Transverse colon (tissue), 4 donors: Measurements from ENCODE around the gene RNF19B. TPM values are rescaled to one million over a fixed set of nuclear protein-coding genes. Genes with fewer than 3 reads are reported as not detected.
A peak's percentile ranks its signal among the peaks of the same experiment; 100 is the strongest.

Experiments
- DNase-seq: peaks from one replicate; pipeline ENCODE4 v3.0.0-alpha.2; 2019
- H3K27ac ChIP-seq, 4 donors: fragments of 200-600 bp; sonication (generic); 2 replicates each; pipeline ENCODE4 v1.5.1; 2016 to 2018; ENCODE audit warnings: inconsistent platforms in 4 of 4
- H3K27me3 ChIP-seq: fragments of 200-600 bp; sonication (generic); 2 replicates; pipeline ENCODE4 v1.5.1; 2017; ENCODE audit warnings: inconsistent platforms
- H3K36me3 ChIP-seq, 4 donors: fragments of 200-600 bp; sonication (generic); 2 replicates each; pipeline ENCODE4 v1.5.1; 2017 to 2019; ENCODE audit warnings: inconsistent platforms in 4 of 4
- H3K4me1 ChIP-seq, 4 donors: fragments of 200-600 bp; sonication (generic); 2 replicates each; pipeline ENCODE4 v1.5.1; 2017 to 2020; ENCODE audit warnings: inconsistent platforms in 4 of 4
- H3K4me3 ChIP-seq, 4 donors: fragments of 200-600 bp; sonication (generic); 1 replicate in 1 of 4; 2 replicates in 3 of 4; pipeline versions ENCODE4 v1.5.1 to v1.6.1; 2017 to 2019; ENCODE audit warnings: inconsistent platforms in 4 of 4
- H3K9me3 ChIP-seq, 2 donors: fragments of 200-600 bp; sonication (generic); 2 replicates each; pipeline ENCODE4 v1.5.1; 2017 to 2019; ENCODE audit warnings: inconsistent platforms in 2 of 2
- EP300 ChIP-seq: sonication (generic); formaldehyde crosslinking; IDR thresholded peaks from one replicate; pipeline ENCODE4 v1.6.1; 2017; ENCODE audit warnings: antibody characterized with exemption, low read depth
- POLR2A ChIP-seq: fragments of 450-650 bp; IDR thresholded peaks from one replicate; pipeline ENCODE4 v1.6.1; 2016; ENCODE audit warnings: antibody characterized with exemption, mild to moderate bottlenecking, moderate library complexity
- POLR2AphosphoS5 ChIP-seq, 3 donors: sonication (generic); formaldehyde crosslinking; IDR thresholded peaks; one replicate each; pipeline ENCODE4 v1.6.1; 2016; ENCODE audit warnings: antibody characterized with exemption in 3 of 3
- WGBS, 2 donors: methylation state at CpG; one replicate each; pipeline ENCODE4 v1.1.5; 2018; ENCODE audit warnings: low coverage in 1 of 2; 5-methylcytosine and 5-hydroxymethylcytosine counted together
- in situ Hi-C, 4 donors: fragments of 200-750 bp; cut with MboI; loops; one replicate each; pipeline versions ENCODE4 v1.15.0 to v1.15.1; 2017; ENCODE audit warnings: low sequenced_read_pairs in 3 of 4, low pct_ligation_motif_present in 1 of 4, low pct_unique_long_range_greater_than_20kb in 1 of 4
- intact Hi-C: fragments of 100-400 bp; cut with DNase I; formaldehyde crosslinking; loops from one replicate; pipeline ENCODE4 v1.15.1; 2023; ENCODE audit warnings: low total_unique reads
- total RNA-seq, 4 donors: library from RNA; depleted of rRNA; stranded (reverse); fragments of >200 nt; gene quantifications; one replicate each; pipeline ENCODE4 v1.1.0, GENCODE V29; 2016
- TF ChIP-seq, protein P1 (sequence below), 5 experiments: fragments of 200-600 bp in 3 of 5; fragments of 450-650 bp in 2 of 5; sonication (generic) in 3 of 5; IDR thresholded peaks; 1 replicate in 2 of 5; 2 replicates in 3 of 5; pipeline ENCODE4 v1.5.1; 2016 to 2017; ENCODE audit warnings: antibody characterized with exemption in 5 of 5, inconsistent platforms in 3 of 5, mild to moderate bottlenecking in 2 of 5, moderate library complexity in 1 of 5

RNF19B gene
- total RNA-seq, 4 donors from 2014 or later, result 22.5 to 83.8 (median 62.0) TPM

DNA sequence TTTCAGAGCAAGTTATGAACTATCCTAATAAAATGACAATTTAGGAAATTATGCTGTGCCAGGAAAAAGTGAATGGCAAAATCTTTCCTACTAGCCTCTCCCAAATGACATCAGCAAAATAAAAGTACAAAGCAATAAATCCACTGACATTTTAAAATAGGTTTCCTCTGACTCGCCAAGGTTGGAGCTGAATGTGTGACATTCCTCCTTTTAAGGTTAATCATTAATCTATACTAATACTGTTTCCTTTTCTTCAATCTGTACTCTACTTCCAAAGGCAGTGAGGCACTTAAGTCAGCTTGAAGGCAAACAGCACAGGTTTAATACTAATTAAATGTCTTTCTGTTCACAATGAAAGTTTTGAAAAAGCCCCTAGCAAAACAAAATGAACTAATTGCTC, 15.7 kb downstream of the RNF19B start:
- in situ Hi-C loops, result loop anchor here in 1 of 4 donors (25.0 kb wide), 1 partner anchor 113 kb away; no protein-coding TSS in a partner anchor
- 18 to 50% methylated on average over 1 of the region's 1 CpG for whole genome bisulfite sequencing, 2 donors
- TF ChIP-seq POLR2AphosphoS5 (IDR thresholded peaks at IDR 0.05) (peak; percentile 38 to 52 (median 52)), EP300 (peak; percentile 59), POLR2A (no peak)
- TF ChIP-seq, protein P1, sequence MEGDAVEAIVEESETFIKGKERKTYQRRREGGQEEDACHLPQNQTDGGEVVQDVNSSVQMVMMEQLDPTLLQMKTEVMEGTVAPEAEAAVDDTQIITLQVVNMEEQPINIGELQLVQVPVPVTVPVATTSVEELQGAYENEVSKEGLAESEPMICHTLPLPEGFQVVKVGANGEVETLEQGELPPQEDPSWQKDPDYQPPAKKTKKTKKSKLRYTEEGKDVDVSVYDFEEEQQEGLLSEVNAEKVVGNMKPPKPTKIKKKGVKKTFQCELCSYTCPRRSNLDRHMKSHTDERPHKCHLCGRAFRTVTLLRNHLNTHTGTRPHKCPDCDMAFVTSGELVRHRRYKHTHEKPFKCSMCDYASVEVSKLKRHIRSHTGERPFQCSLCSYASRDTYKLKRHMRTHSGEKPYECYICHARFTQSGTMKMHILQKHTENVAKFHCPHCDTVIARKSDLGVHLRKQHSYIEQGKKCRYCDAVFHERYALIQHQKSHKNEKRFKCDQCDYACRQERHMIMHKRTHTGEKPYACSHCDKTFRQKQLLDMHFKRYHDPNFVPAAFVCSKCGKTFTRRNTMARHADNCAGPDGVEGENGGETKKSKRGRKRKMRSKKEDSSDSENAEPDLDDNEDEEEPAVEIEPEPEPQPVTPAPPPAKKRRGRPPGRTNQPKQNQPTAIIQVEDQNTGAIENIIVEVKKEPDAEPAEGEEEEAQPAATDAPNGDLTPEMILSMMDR (IDR thresholded peaks at IDR 0.05), result no peak

DNA sequence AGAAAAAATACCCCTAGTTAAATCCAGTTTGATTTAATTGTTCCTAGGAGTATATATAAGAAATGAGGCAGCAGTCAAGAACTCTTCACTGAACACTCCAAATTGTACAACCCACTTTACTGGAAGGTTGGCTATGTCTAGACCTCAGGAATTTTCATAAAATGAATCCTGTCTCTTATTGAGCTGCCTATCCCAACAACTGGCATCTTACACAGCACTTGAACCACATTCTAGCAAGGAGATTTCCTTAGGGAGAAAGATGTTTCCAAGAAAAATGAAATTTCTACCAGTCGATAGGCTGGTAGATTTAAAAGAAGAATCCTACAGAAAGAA, 16.3 kb downstream of the RNF19B start:
- peaks cover 0 to 37% (median 15%) of the 10 kb centered on the region in 4 donors for H3K36me3 ChIP-seq
- no peak overlapping the region for H3K4me3 ChIP-seq
- H3K27me3 ChIP-seq, result no peaks in the 10 kb centered on the region
- 71 to 81% methylated on average over 1 of the region's 1 CpG for WGBS, 2 donors
- in situ Hi-C loops, result loop anchor here in 1 of 4 donors (25.0 kb wide), 1 partner anchor 114 kb away; no protein-coding TSS in a partner anchor
- intact Hi-C loops, result no loop called here
- TF ChIP-seq, protein P1 (IDR thresholded peaks at IDR 0.05), result no peak
- no peak for DNase-seq
- H3K4me1 ChIP-seq, result peaks cover 10 to 30% (median 25%) of the 10 kb centered on the region in 4 donors
- peak overlapping the region; percentile 60 to 78 (median 78) for H3K27ac ChIP-seq
- H3K9me3 ChIP-seq, result no peaks in the 10 kb centered on the region

More for the DNA sequence above, 15.7 kb downstream of the RNF19B start:
- peak overlapping the region; percentile 60 to 78 (median 78) for H3K27ac ChIP-seq
- no peak overlapping the region for H3K4me3 ChIP-seq
- H3K4me1 ChIP-seq, result peaks cover 10 to 32% (median 25%) of the 10 kb centered on the region in 4 donors
- peaks cover 0 to 37% (median 12%) of the 10 kb centered on the region in 4 donors for H3K36me3 ChIP-seq
- no peaks in the 10 kb centered on the region for H3K9me3 ChIP-seq
- DNase-seq, result no peak
- intact Hi-C loops, result no loop called here
- no peaks in the 10 kb centered on the region for H3K27me3 ChIP-seq

DNA sequence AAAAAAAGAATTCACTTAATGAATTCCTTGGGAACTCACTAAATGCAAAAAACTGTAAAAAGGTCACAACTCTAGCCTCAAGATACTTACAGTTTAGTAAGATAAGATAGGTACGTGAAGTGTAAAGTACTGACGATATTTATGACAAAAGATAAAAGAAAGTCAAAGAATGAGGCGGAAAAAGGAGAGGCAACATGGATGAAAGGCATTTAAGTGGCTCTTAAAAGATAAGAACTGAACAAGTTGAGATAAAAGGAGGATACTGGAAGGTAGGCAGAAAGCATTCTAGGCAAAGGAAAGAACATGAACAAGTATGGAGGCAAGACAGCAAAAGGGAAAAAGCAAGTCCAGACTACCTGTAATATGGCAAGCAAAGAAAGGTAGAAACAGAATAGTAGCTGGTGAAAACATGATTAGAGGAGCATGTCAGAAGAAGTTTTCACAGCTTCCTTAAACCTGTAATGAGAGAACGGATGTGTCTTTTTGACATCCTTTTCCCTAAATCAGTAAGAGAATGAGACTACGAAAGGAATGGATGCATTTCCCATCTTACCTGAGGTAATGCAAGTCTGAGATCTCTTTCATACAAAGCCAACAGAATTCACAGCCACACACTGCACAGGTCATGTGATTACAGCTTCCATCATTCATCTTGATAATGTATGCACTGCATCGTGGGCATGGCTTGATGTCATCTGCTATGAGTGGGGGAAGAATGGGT, 16.8 kb downstream of the RNF19B start:
- WGBS, 2 donors, result 66 to 82% methylated on average over 4 to 6 of the region's 6 CpGs
- in situ Hi-C loops, result loop anchor here in 1 of 4 donors (25.0 kb wide), 1 partner anchor 114 kb away; no protein-coding TSS in a partner anchor

DNA sequence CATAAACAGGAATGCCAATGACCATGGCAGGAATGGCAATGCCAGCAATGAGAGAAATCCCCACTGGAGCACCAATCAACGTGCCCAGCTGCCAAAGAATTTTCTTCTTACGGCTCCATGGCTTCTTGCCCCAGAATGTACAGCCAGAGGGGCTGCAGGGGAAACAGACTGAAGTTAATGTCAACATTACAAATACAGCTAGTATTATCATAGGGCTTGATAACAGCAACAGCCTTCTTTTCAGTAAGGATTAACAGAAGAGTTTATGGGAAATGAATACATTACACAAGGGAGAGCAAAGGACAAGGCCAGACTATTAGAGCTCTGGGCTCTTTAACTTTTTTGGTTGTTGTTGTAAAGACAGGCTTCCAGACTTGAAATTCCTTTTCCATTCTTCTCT, 18.2 kb downstream of the RNF19B start:
- Histone ChIP-seq H3K27me3 (no peaks in the 10 kb centered on the region), H3K9me3 (no peaks in the 10 kb centered on the region), H3K27ac (no peak overlapping the region), H3K36me3 (peaks cover 0 to 48% (median 24%) of the 10 kb centered on the region in 4 donors), H3K4me3 (no peak overlapping the region), H3K4me1 (peaks cover 10 to 38% (median 26%) of the 10 kb centered on the region in 4 donors)
- in situ Hi-C loops (loop anchor here in 1 of 4 donors (25.0 kb wide), 1 partner anchor 116 kb away; no protein-coding TSS in a partner anchor), intact Hi-C loops (no loop called here)
- no peak for DNase-seq
- TF ChIP-seq, protein P1 (IDR thresholded peaks at IDR 0.05), result no peak
- TF ChIP-seq POLR2A (no peak), EP300 (no peak), POLR2AphosphoS5 (IDR thresholded peaks at IDR 0.05) (no peak)
- 91 to 100% methylated on average over 2 of the region's 2 CpGs for WGBS, 2 donors

More for the DNA sequence above, 16.8 kb downstream of the RNF19B start:
- no peak for DNase-seq
- Histone ChIP-seq H3K36me3 (peaks cover 0 to 37% (median 17%) of the 10 kb centered on the region in 4 donors), H3K27me3 (no peaks in the 10 kb centered on the region), H3K4me1 (peaks cover 10 to 30% (median 24%) of the 10 kb centered on the region in 4 donors), H3K27ac (peak overlapping the region; percentile 60 to 78 (median 78)), H3K9me3 (no peaks in the 10 kb centered on the region), H3K4me3 (no peak overlapping the region)
- TF ChIP-seq POLR2AphosphoS5 (IDR thresholded peaks at IDR 0.05), result no peak
- TF ChIP-seq, protein P1 (IDR thresholded peaks at IDR 0.05), result no peak
- no peak for TF ChIP-seq EP300
- TF ChIP-seq POLR2A, result no peak
- intact Hi-C loops, result no loop called here
